Tibial artery (tissue), 4 donors: ENCODE results near the gene OR5T2.

Source experiments
- DNase-seq, 2 donors: peaks; one replicate each; pipeline ENCODE4 v3.0.0-alpha.2; 2019
- H3K27ac ChIP-seq, 2 donors: fragments of 200-600 bp; sonication (generic) in 1 of 2; 1 replicate in 1 of 2; 2 replicates in 1 of 2; pipeline ENCODE4 v1.5.1; 2018 to 2019; ENCODE audit warnings: mild to moderate bottlenecking in 1 of 2
- H3K27me3 ChIP-seq, 2 donors: fragments of 200-600 bp; sonication (generic) in 1 of 2; one replicate each; pipeline versions ENCODE4 v1.5.1 to v1.6.0; 2016 to 2019
- H3K36me3 ChIP-seq, 3 donors: fragments of 200-600 bp; sonication (generic) in 2 of 3; one replicate each; pipeline ENCODE4 v1.5.1; 2016 to 2019; ENCODE audit warnings: mild to moderate bottlenecking in 2 of 3
- H3K4me1 ChIP-seq, 4 donors: fragments of 200-600 bp; sonication (generic) in 2 of 4; 1 replicate in 3 of 4; 2 replicates in 1 of 4; pipeline ENCODE4 v1.5.1; 2016 to 2019
- H3K4me3 ChIP-seq, 2 donors: fragments of 200-600 bp; sonication (generic) in 1 of 2; 1 replicate in 1 of 2; 2 replicates in 1 of 2; pipeline ENCODE4 v1.5.1; 2018 to 2019; ENCODE audit warnings: mild to moderate bottlenecking in 2 of 2
- H3K9me3 ChIP-seq, 3 donors: fragments of 200-600 bp; sonication (generic) in 1 of 3; one replicate each; pipeline ENCODE4 v1.5.1; 2016 to 2019
- intact Hi-C: fragments of 100-400 bp; cut with DNase I; formaldehyde crosslinking; loops from one replicate; pipeline ENCODE4 v1.15.0; 2023; ENCODE audit warnings: low total_unique reads
- TF ChIP-seq, protein P1 (sequence below), 2 experiments: fragments of 200-600 bp in 1 of 2; fragments of 450-650 bp in 1 of 2; IDR thresholded peaks; one replicate each; pipeline ENCODE4 v1.5.1; 2017 to 2019; ENCODE audit warnings: antibody characterized with exemption in 2 of 2, mild to moderate bottlenecking in 1 of 2, moderate library complexity in 1 of 2

OR5T2 gene

GRCh38 chr11:56207790-56208189, 26.3 kb downstream of the OR5T2 start:
- TF ChIP-seq, protein P1, sequence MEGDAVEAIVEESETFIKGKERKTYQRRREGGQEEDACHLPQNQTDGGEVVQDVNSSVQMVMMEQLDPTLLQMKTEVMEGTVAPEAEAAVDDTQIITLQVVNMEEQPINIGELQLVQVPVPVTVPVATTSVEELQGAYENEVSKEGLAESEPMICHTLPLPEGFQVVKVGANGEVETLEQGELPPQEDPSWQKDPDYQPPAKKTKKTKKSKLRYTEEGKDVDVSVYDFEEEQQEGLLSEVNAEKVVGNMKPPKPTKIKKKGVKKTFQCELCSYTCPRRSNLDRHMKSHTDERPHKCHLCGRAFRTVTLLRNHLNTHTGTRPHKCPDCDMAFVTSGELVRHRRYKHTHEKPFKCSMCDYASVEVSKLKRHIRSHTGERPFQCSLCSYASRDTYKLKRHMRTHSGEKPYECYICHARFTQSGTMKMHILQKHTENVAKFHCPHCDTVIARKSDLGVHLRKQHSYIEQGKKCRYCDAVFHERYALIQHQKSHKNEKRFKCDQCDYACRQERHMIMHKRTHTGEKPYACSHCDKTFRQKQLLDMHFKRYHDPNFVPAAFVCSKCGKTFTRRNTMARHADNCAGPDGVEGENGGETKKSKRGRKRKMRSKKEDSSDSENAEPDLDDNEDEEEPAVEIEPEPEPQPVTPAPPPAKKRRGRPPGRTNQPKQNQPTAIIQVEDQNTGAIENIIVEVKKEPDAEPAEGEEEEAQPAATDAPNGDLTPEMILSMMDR (IDR thresholded peaks at IDR 0.05): no peak
- intact Hi-C loops: no loop called here
- Histone ChIP-seq H3K4me3 (no peak overlapping the region), H3K27me3 (no peaks in the 10 kb centered on the region), H3K36me3 (no peaks in the 10 kb centered on the region), H3K4me1 (no peaks in the 10 kb centered on the region), H3K9me3 (no peaks in the 10 kb centered on the region), H3K27ac (no peak overlapping the region)
- no peak for DNase-seq

DNA sequence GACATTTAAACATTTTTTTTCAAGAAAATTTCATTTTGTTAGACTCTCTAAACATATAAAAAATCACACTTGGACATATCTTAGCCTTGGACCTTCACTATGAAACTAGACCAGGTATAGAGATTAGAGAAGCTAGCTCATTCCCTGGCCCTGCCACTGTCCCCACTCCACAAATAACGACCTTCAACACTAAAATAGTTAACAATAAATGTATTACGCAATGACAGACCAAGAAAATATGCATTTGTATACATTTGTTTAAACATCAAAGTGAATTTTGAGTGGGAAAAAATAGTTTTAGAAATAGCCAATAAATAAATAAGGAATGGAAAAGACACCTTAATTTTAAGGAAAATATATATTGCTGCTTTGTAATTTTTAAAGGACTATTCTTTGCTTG, 36.7 kb downstream of the OR5T2 start:
- no peak for DNase-seq
- H3K4me1 ChIP-seq: no peaks in the 10 kb centered on the region
- H3K27me3 ChIP-seq: no peaks in the 10 kb centered on the region
- H3K9me3 ChIP-seq: no peaks in the 10 kb centered on the region
- no peak overlapping the region for H3K4me3 ChIP-seq
- TF ChIP-seq, protein P1 (IDR thresholded peaks at IDR 0.05): no peak
- intact Hi-C loops: no loop called here
- no peaks in the 10 kb centered on the region for H3K36me3 ChIP-seq
- no peak overlapping the region for H3K27ac ChIP-seq

DNA sequence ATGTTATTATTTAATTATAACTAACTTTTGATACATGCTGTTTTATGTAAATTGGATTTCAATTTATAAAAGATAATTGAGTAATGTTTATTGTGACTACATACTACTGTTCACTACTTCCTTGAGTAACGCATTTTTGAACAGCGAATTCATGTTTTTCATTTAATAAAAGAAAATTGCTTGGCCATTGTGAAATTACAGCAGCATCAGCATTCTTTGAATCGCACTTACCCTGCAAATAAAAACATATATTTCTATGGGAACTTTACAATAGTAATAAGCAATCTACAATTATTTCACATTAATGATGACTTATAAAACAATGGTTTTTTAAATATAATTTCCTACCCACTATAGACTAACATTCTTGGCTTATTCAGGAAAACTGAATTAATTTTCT, 37.4 kb downstream of the OR5T2 start:
- H3K36me3 ChIP-seq: no peaks in the 10 kb centered on the region
- intact Hi-C loops: no loop called here
- H3K27me3 ChIP-seq: no peaks in the 10 kb centered on the region
- H3K27ac ChIP-seq: no peak overlapping the region
- no peaks in the 10 kb centered on the region for H3K9me3 ChIP-seq
- TF ChIP-seq, protein P1 (IDR thresholded peaks at IDR 0.05): no peak
- no peaks in the 10 kb centered on the region for H3K4me1 ChIP-seq
- H3K4me3 ChIP-seq: no peak overlapping the region
- no peak for DNase-seq

GRCh38 chr11:56188602-56189001, 45.5 kb downstream of the OR5T2 start:
- no peaks in the 10 kb centered on the region for H3K36me3 ChIP-seq
- TF ChIP-seq, protein P1 (IDR thresholded peaks at IDR 0.05): no peak
- H3K4me3 ChIP-seq: no peak overlapping the region
- H3K9me3 ChIP-seq: peaks cover 0 to 5% (median 0%) of the 10 kb centered on the region in 3 donors
- no peaks in the 10 kb centered on the region for H3K27me3 ChIP-seq
- no peak overlapping the region for H3K27ac ChIP-seq
- intact Hi-C loops: no loop called here
- no peaks in the 10 kb centered on the region for H3K4me1 ChIP-seq
- no peak for DNase-seq

DNA sequence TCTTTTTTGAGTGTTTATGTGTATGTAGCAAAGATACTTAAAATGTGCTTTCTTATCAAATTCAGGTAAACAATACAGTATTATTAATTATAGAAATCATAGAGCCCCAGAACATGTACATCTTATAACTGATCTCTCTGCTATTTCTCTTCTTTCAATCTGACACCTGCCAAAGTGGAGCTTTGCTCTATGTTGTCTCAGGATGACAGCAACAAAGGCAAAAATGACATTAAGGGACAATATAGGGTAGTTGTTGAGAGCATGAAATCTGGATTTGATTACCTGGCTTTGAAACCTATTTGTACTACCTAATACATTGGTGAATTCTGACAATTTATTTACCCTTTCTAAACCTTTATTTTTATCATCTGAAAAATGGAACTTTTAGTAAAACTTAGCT, 50.6 kb downstream of the OR5T2 start:
- TF ChIP-seq, protein P1 (IDR thresholded peaks at IDR 0.05): no peak
- H3K27me3 ChIP-seq: no peaks in the 10 kb centered on the region

More for the DNA sequence above, 50.6 kb downstream of the OR5T2 start:
- no peak for DNase-seq
- Histone ChIP-seq H3K4me1 (no peaks in the 10 kb centered on the region), H3K4me3 (no peak overlapping the region), H3K9me3 (peaks cover 0 to 13% (median 0%) of the 10 kb centered on the region in 3 donors), H3K36me3 (no peaks in the 10 kb centered on the region), H3K27ac (no peak overlapping the region)
- intact Hi-C loops: no loop called here
